ENCODE data around the gene DDX56. TPM values are rescaled to one million over a fixed set of nuclear protein-coding genes. Genes with fewer than 3 reads are reported as not detected.

Gene DDX56
- total RNA-seq, 1 donor from 2014 or later, result 75.6 TPM

GRCh38 chr7:44521347-44522095 lies 52.2 kb downstream of the DDX56 start:
- H3K4me3 Mint-ChIP-seq (ENCODE audit: unreplicated experiment), result no peak overlapping the region
- H3K9me3 ChIP-seq (ENCODE audit: insufficient read depth, low read depth, low read length), result no peaks in the 10 kb centered on the region
- H2AFZ ChIP-seq (ENCODE audit: low read depth, low read length), result no peak overlapping the region
- no peak for DNase-seq (ENCODE audit: low read depth)
- TF ChIP-seq EZH2 (IDR thresholded peaks at IDR 0.05; ENCODE audit: insufficient read depth, low read length) (no peak), CTCF (IDR thresholded peaks at IDR 0.05; ENCODE audit: insufficient read depth, low read depth, low read length) (no peak)
- H3K27ac Mint-ChIP-seq (ENCODE audit: unreplicated experiment), result no peak overlapping the region
- H3K9ac ChIP-seq (ENCODE audit: low read length), result no peak overlapping the region
- H3K36me3 Mint-ChIP-seq (ENCODE audit: low read depth, unreplicated experiment), result no peaks in the 10 kb centered on the region
- H3K36me3 ChIP-seq (ENCODE audit: insufficient read depth, low read length), result no peaks in the 10 kb centered on the region
- H3K27me3 ChIP-seq (ENCODE audit: insufficient read depth, low read length), result peaks cover 17% of the 10 kb centered on the region
- H4K20me1 ChIP-seq (ENCODE audit: insufficient read depth, low read length), result no peaks in the 10 kb centered on the region
- no peaks in the 10 kb centered on the region for H3K4me1 ChIP-seq (ENCODE audit: insufficient read depth, low read length)
- no peaks in the 10 kb centered on the region for H3K79me2 ChIP-seq (ENCODE audit: insufficient read depth, low read length)
- H3K27ac ChIP-seq (ENCODE audit: low read depth, low read length), result no peak overlapping the region
- H3K27me3 Mint-ChIP-seq (ENCODE audit: low read depth, unreplicated experiment), result peaks cover 36% of the 10 kb centered on the region
- no peak overlapping the region for H3K4me3 ChIP-seq (ENCODE audit: insufficient read depth, low read depth, low read length)
- peaks cover 18% of the 10 kb centered on the region for H3K9me3 Mint-ChIP-seq (ENCODE audit: unreplicated experiment)
- no peaks in the 10 kb centered on the region for H3K4me1 Mint-ChIP-seq (ENCODE audit: low read depth, unreplicated experiment)
- H3K4me2 ChIP-seq (ENCODE audit: low read length), result no peak overlapping the region
- FAIRE-seq, result no peak

- Histone ChIP-seq H3K27me3 (ENCODE audit: insufficient read depth, low read length) (peaks cover 17% of the 10 kb centered on the region), H3K4me1 (ENCODE audit: insufficient read depth, low read length) (no peaks in the 10 kb centered on the region), H2AFZ (ENCODE audit: low read depth, low read length) (no peak overlapping the region), H3K4me2 (ENCODE audit: low read length) (no peak overlapping the region), H3K4me3 (ENCODE audit: insufficient read depth, low read depth, low read length) (no peak overlapping the region), H3K9ac (ENCODE audit: low read length) (no peak overlapping the region), H3K79me2 (ENCODE audit: insufficient read depth, low read length) (no peaks in the 10 kb centered on the region), H3K27ac (ENCODE audit: low read depth, low read length) (no peak overlapping the region), H3K9me3 (ENCODE audit: insufficient read depth, low read depth, low read length) (no peaks in the 10 kb centered on the region), H4K20me1 (ENCODE audit: insufficient read depth, low read length) (no peaks in the 10 kb centered on the region), H3K36me3 (ENCODE audit: insufficient read depth, low read length) (no peaks in the 10 kb centered on the region)
- H3K36me3 Mint-ChIP-seq (ENCODE audit: low read depth, unreplicated experiment), result no peaks in the 10 kb centered on the region
- H3K27me3 Mint-ChIP-seq (ENCODE audit: low read depth, unreplicated experiment), result peaks cover 36% of the 10 kb centered on the region
- H3K27ac Mint-ChIP-seq (ENCODE audit: unreplicated experiment), result no peak overlapping the region
- H3K9me3 Mint-ChIP-seq (ENCODE audit: unreplicated experiment), result peaks cover 12% of the 10 kb centered on the region
- H3K4me3 Mint-ChIP-seq (ENCODE audit: unreplicated experiment), result no peak overlapping the region
- DNase-seq (ENCODE audit: low read depth) (no peak), FAIRE-seq (no peak)
- no peaks in the 10 kb centered on the region for H3K4me1 Mint-ChIP-seq (ENCODE audit: low read depth, unreplicated experiment)
- no peak for TF ChIP-seq EZH2 (IDR thresholded peaks at IDR 0.05; ENCODE audit: insufficient read depth, low read length)
- TF ChIP-seq CTCF (IDR thresholded peaks at IDR 0.05; ENCODE audit: insufficient read depth, low read depth, low read length), result no peak
These were observed 53.1 kb downstream of the DDX56 start for GRCh38 chr7:44520574-44520973.

- Histone ChIP-seq H4K20me1 (ENCODE audit: insufficient read depth, low read length) (no peaks in the 10 kb centered on the region), H3K4me1 (ENCODE audit: insufficient read depth, low read length) (no peaks in the 10 kb centered on the region), H3K27me3 (ENCODE audit: insufficient read depth, low read length) (peaks cover 17% of the 10 kb centered on the region), H2AFZ (ENCODE audit: low read depth, low read length) (no peak overlapping the region), H3K27ac (ENCODE audit: low read depth, low read length) (no peak overlapping the region), H3K4me2 (ENCODE audit: low read length) (no peak overlapping the region), H3K9me3 (ENCODE audit: insufficient read depth, low read depth, low read length) (no peaks in the 10 kb centered on the region), H3K9ac (ENCODE audit: low read length) (no peak overlapping the region), H3K79me2 (ENCODE audit: insufficient read depth, low read length) (no peaks in the 10 kb centered on the region), H3K4me3 (ENCODE audit: insufficient read depth, low read depth, low read length) (no peak overlapping the region), H3K36me3 (ENCODE audit: insufficient read depth, low read length) (no peaks in the 10 kb centered on the region)
- H3K27ac Mint-ChIP-seq (ENCODE audit: unreplicated experiment), result no peak overlapping the region
- H3K4me1 Mint-ChIP-seq (ENCODE audit: low read depth, unreplicated experiment), result no peaks in the 10 kb centered on the region
- H3K27me3 Mint-ChIP-seq (ENCODE audit: low read depth, unreplicated experiment), result peaks cover 36% of the 10 kb centered on the region
- no peaks in the 10 kb centered on the region for H3K36me3 Mint-ChIP-seq (ENCODE audit: low read depth, unreplicated experiment)
- no peak for TF ChIP-seq EZH2 (IDR thresholded peaks at IDR 0.05; ENCODE audit: insufficient read depth, low read length)
- TF ChIP-seq CTCF (IDR thresholded peaks at IDR 0.05; ENCODE audit: insufficient read depth, low read depth, low read length), result no peak
- FAIRE-seq, result no peak
- H3K4me3 Mint-ChIP-seq (ENCODE audit: unreplicated experiment), result no peak overlapping the region
- H3K9me3 Mint-ChIP-seq (ENCODE audit: unreplicated experiment), result peaks cover 8% of the 10 kb centered on the region
- DNase-seq (ENCODE audit: low read depth), result no peak
These were observed 54.2 kb downstream of the DDX56 start for GRCh38 chr7:44519546-44519945.
